ENCODE measurements around the gene CASP2. TPM values are rescaled to one million over a fixed set of nuclear protein-coding genes. Genes with fewer than 3 reads are reported as not detected.

The CASP2 gene
- total and polyA plus RNA-seq, 2 of the 13 experiments (the other 11 are each of a cell fraction or from before 2014, with no cell fraction given): 10.2 to 13.7 TPM

DNA sequence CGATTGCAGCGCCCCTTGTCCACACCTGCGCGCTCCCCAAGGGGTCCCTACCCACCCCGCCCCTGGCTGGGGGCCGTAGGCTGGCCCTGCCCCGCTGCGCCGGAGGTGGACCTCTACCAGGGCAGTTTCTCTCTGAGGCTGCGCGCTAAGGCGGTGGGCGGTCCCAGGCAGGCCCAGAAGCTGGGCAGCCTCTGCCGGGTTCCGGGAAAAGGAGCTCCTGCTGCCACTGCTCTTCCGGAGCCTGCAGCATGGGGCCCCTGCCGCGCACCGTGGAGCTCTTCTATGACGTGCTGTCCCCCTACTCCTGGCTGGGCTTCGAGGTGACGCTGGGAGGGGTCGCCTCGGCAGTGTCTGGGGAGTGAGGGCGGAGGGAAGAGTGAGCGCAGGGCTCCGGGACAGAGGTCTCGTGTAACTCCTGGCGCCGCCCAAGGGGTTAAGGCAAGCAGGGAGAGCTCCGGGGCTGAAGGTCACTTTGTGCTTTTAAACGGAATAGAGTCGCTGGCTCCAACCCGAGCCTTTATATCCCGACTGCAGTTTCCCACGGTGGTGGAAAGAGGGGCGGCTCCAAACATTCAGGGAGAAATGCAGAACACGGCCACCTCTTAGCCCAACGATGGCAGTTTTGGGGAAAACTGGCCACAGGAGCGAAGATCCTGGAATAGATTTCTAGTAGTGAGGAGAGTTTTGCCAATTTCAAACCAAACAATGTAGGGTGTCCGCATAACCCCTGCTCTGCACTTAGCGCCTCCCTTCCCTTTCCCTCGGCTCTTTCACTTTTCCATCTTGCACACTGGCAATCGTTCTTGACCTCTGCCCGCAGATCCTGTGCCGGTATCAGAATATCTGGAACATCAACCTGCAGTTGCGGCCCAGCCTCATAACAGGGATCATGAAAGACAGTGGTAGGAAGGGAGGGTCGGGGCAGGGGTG, 24.6 kb upstream of the CASP2 start, which contains the start of gene GSTK1 (continued):
- TF ChIP-seq THYN1 (CRISPR knock-in tag; IDR thresholded peaks at IDR 0.05; ENCODE audit: borderline replicate concordance, low read depth): no peak
- TF ChIP-seq, protein P1, sequence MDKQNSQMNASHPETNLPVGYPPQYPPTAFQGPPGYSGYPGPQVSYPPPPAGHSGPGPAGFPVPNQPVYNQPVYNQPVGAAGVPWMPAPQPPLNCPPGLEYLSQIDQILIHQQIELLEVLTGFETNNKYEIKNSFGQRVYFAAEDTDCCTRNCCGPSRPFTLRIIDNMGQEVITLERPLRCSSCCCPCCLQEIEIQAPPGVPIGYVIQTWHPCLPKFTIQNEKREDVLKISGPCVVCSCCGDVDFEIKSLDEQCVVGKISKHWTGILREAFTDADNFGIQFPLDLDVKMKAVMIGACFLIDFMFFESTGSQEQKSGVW (CRISPR knock-in tag; IDR thresholded peaks at IDR 0.05; ENCODE audit: borderline replicate concordance): no peak
- TF ChIP-seq ZNF749 (CRISPR knock-in tag; IDR thresholded peaks at IDR 0.05; ENCODE audit: borderline replicate concordance): peak; percentile 92
- TF ChIP-seq NCOA5 (CRISPR knock-in tag; IDR thresholded peaks at IDR 0.05): no peak
- TF ChIP-seq ZNF598 (CRISPR knock-in tag; IDR thresholded peaks at IDR 0.05; ENCODE audit: borderline replicate concordance): no peak; the same call in 1 of the 2 replicates
- TF ChIP-seq, protein P2, sequence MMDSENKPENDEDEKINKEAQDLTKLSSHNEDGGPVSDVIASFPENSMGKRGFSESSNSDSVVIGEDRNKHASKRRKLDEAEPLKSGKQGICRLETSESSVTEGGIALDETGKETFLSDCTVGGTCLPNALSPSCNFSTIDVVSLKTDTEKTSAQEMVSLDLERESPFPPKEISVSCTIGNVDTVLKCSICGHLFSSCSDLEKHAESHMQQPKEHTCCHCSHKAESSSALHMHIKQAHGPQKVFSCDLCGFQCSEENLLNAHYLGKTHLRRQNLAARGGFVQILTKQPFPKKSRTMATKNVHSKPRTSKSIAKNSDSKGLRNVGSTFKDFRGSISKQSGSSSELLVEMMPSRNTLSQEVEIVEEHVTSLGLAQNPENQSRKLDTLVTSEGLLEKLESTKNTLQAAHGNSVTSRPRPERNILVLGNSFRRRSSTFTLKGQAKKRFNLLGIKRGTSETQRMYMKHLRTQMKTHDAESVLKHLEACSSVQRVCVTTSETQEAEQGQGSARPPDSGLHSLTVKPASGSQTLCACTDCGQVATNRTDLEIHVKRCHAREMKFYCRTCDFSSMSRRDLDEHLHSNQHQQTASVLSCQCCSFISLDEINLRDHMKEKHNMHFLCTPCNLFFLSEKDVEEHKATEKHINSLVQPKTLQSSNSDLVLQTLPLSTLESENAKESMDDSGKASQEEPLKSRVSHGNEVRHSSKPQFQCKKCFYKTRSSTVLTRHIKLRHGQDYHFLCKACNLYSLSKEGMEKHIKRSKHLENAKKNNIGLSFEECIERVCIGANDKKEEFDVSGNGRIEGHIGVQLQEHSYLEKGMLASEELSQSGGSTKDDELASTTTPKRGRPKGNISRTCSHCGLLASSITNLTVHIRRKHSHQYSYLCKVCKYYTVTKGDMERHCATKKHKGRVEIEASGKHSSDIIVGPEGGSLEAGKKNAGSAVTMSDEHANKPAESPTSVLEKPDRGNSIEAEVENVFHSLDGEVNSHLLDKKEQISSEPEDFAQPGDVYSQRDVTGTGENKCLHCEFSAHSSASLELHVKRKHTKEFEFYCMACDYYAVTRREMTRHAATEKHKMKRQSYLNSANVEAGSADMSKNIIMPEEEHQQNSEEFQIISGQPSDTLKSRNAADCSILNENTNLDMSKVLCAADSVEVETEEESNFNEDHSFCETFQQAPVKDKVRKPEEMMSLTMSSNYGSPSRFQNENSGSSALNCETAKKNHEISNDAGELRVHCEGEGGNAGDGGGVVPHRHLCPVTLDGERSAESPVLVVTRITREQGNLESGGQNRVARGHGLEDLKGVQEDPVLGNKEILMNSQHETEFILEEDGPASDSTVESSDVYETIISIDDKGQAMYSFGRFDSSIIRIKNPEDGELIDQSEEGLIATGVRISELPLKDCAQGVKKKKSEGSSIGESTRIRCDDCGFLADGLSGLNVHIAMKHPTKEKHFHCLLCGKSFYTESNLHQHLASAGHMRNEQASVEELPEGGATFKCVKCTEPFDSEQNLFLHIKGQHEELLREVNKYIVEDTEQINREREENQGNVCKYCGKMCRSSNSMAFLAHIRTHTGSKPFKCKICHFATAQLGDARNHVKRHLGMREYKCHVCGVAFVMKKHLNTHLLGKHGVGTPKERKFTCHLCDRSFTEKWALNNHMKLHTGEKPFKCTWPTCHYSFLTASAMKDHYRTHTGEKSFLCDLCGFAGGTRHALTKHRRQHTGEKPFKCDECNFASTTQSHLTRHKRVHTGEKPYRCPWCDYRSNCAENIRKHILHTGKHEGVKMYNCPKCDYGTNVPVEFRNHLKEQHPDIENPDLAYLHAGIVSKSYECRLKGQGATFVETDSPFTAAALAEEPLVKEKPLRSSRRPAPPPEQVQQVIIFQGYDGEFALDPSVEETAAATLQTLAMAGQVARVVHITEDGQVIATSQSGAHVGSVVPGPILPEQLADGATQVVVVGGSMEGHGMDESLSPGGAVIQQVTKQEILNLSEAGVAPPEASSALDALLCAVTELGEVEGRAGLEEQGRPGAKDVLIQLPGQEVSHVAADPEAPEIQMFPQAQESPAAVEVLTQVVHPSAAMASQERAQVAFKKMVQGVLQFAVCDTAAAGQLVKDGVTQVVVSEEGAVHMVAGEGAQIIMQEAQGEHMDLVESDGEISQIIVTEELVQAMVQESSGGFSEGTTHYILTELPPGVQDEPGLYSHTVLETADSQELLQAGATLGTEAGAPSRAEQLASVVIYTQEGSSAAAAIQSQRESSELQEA (CRISPR knock-in tag; IDR thresholded peaks at IDR 0.05; ENCODE audit: not compliant biosample characterization): peak; percentile 21
- TF ChIP-seq ZMYM3 (CRISPR knock-in tag; IDR thresholded peaks at IDR 0.05): no peak
- no peak for TF ChIP-seq ISX (CRISPR knock-in tag; conservative IDR thresholded peaks at IDR 0.05)
- TF ChIP-seq KDM1A (CRISPR knock-in tag; IDR thresholded peaks at IDR 0.05): no peak
- TF ChIP-seq ZKSCAN5 (CRISPR knock-in tag; IDR thresholded peaks at IDR 0.05): 0 out of 2 replicates have a peak, but pooled peaks have one; percentile 30
- TF ChIP-seq REXO4 (CRISPR knock-in tag; IDR thresholded peaks at IDR 0.05; ENCODE audit: borderline replicate concordance): no peak
- TF ChIP-seq, protein P3, sequence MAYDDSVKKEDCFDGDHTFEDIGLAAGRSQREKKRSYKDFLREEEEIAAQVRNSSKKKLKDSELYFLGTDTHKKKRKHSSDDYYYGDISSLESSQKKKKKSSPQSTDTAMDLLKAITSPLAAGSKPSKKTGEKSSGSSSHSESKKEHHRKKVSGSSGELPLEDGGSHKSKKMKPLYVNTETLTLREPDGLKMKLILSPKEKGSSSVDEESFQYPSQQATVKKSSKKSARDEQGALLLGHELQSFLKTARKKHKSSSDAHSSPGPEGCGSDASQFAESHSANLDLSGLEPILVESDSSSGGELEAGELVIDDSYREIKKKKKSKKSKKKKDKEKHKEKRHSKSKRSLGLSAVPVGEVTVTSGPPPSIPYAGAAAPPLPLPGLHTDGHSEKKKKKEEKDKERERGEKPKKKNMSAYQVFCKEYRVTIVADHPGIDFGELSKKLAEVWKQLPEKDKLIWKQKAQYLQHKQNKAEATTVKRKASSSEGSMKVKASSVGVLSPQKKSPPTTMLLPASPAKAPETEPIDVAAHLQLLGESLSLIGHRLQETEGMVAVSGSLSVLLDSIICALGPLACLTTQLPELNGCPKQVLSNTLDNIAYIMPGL (CRISPR knock-in tag; IDR thresholded peaks at IDR 0.05; ENCODE audit: borderline replicate concordance in 1 of 2, low read depth in 1 of 2): peak; percentile 79 to 89; a peak in 3 of 4 replicates
- TF ChIP-seq ZNF589 (CRISPR knock-in tag; conservative IDR thresholded peaks at IDR 0.05): no peak
- no peak for TF ChIP-seq ZNF382 (CRISPR knock-in tag; IDR thresholded peaks at IDR 0.05; ENCODE audit: borderline replicate concordance)
